GM18499 (cell line): ENCODE measurements around the gene ZFP64.
"Not testable (repeated sequence)": the region's sequence is repeated elsewhere in the genome, so short reads cannot be mapped to it uniquely, and the experiment has no call there.

Experiments
- ATAC-seq: cut with Tn5 transposase; IDR thresholded peaks from one replicate; pipeline ENCODE4 v1.9.1; 2021; ENCODE audit warnings: moderate number of reproducible peaks; ENCODE audit not compliant: insufficient read depth, unreplicated experiment

Gene ZFP64

GRCh38 chr20:52167232-52167840, 24.2 kb downstream of the ZFP64 start:
- no peak for ATAC-seq

GRCh38 chr20:52166150-52166549, 25.4 kb downstream of the ZFP64 start:
- no peak for ATAC-seq

GRCh38 chr20:52160621-52161204, 30.9 kb downstream of the ZFP64 start:
- ATAC-seq = no peak

GRCh38 chr20:52160049-52160570, 31.5 kb downstream of the ZFP64 start:
- ATAC-seq = no peak

GRCh38 chr20:52154575-52154974, 37.0 kb downstream of the ZFP64 start:
- no peak for ATAC-seq

GRCh38 chr20:52153896-52154295, 37.7 kb downstream of the ZFP64 start:
- ATAC-seq = no peak

- no peak for ATAC-seq
These were observed 38.7 kb downstream of the ZFP64 start for GRCh38 chr20:52152921-52153320.

- no peak for ATAC-seq
These were observed 39.2 kb downstream of the ZFP64 start for GRCh38 chr20:52152416-52152815.

- no peak for ATAC-seq
These were observed 40.9 kb downstream of the ZFP64 start for GRCh38 chr20:52150440-52151258.

- no peak for ATAC-seq
These were observed 46.0 kb downstream of the ZFP64 start for GRCh38 chr20:52145587-52145986.

- ATAC-seq = no peak
These were observed 48.3 kb downstream of the ZFP64 start for GRCh38 chr20:52143277-52143676.

GRCh38 chr20:52142757-52143156, 48.8 kb downstream of the ZFP64 start:
- ATAC-seq = no peak

- no peak for ATAC-seq
These were observed 51.6 kb downstream of the ZFP64 start for GRCh38 chr20:52139986-52140385.

- ATAC-seq = no peak
These were observed 53.7 kb downstream of the ZFP64 start for GRCh38 chr20:52137850-52138249.

- ATAC-seq = not testable (repeated sequence)
These were observed 57.9 kb downstream of the ZFP64 start for GRCh38 chr20:52133714-52134113.

GRCh38 chr20:52132337-52132736, 59.2 kb downstream of the ZFP64 start:
- no peak for ATAC-seq

GRCh38 chr20:52131048-52131643, 60.4 kb downstream of the ZFP64 start:
- ATAC-seq = no peak

GRCh38 chr20:52130406-52130805, 61.2 kb downstream of the ZFP64 start:
- no peak for ATAC-seq

GRCh38 chr20:52129611-52130010, 62.0 kb downstream of the ZFP64 start:
- no peak for ATAC-seq

- ATAC-seq = no peak
These were observed 64.3 kb downstream of the ZFP64 start for GRCh38 chr20:52127309-52127708.

- ATAC-seq = no peak
These were observed 66.8 kb downstream of the ZFP64 start for GRCh38 chr20:52124821-52125220.
